Measurements from ENCODE around the gene CMIP.
"Not testable (repeated sequence)": the region's sequence is repeated elsewhere in the genome, so short reads cannot be mapped to it uniquely, and the experiment has no call there.

The CMIP gene

GRCh38 chr16:81572386-81573144 lies 128.0 kb downstream of the CMIP start:
- no peak for DNase-seq

GRCh38 chr16:81573533-81574020 lies 129.0 kb downstream of the CMIP start:
- no peak for DNase-seq

GRCh38 chr16:81574168-81574567 lies 129.6 kb downstream of the CMIP start:
- DNase-seq, result no peak

- DNase-seq, result no peak
These were observed 130.7 kb downstream of the CMIP start for GRCh38 chr16:81575307-81575706.

- DNase-seq, result no peak
These were observed 131.2 kb downstream of the CMIP start for GRCh38 chr16:81575834-81576233.

GRCh38 chr16:81576696-81577095 lies 132.1 kb downstream of the CMIP start:
- DNase-seq, result no peak

- DNase-seq, result not testable (repeated sequence)
These were observed 132.7 kb downstream of the CMIP start for GRCh38 chr16:81577272-81577671.

- DNase-seq, result no peak
These were observed 133.5 kb downstream of the CMIP start for GRCh38 chr16:81578076-81578475.

GRCh38 chr16:81578636-81579413 lies 134.2 kb downstream of the CMIP start:
- DNase-seq, result no peak

- no peak for DNase-seq
These were observed 136.5 kb downstream of the CMIP start for GRCh38 chr16:81581107-81581506.

- no peak for DNase-seq
These were observed 138.2 kb downstream of the CMIP start for GRCh38 chr16:81582655-81583441.

- no peak for DNase-seq
These were observed 139.5 kb downstream of the CMIP start for GRCh38 chr16:81583893-81584631.

- DNase-seq, result no peak
These were observed 141.2 kb downstream of the CMIP start for GRCh38 chr16:81585785-81586184.

- no peak for DNase-seq
These were observed 141.8 kb downstream of the CMIP start for GRCh38 chr16:81586417-81586816.

- DNase-seq, result no peak
These were observed 142.5 kb downstream of the CMIP start for GRCh38 chr16:81586977-81587625.

- no peak for DNase-seq
These were observed 143.1 kb downstream of the CMIP start for GRCh38 chr16:81587626-81588160.

- no peak for DNase-seq
These were observed 143.9 kb downstream of the CMIP start for GRCh38 chr16:81588326-81589081.

GRCh38 chr16:81589975-81590650 lies 145.5 kb downstream of the CMIP start:
- no peak for DNase-seq

GRCh38 chr16:81590714-81591544 lies 146.3 kb downstream of the CMIP start:
- DNase-seq, result no peak

- DNase-seq, result no peak
These were observed 146.9 kb downstream of the CMIP start for GRCh38 chr16:81591545-81591870.
